ENCODE results near the gene RHBDF1.

RHBDF1 gene

DNA sequence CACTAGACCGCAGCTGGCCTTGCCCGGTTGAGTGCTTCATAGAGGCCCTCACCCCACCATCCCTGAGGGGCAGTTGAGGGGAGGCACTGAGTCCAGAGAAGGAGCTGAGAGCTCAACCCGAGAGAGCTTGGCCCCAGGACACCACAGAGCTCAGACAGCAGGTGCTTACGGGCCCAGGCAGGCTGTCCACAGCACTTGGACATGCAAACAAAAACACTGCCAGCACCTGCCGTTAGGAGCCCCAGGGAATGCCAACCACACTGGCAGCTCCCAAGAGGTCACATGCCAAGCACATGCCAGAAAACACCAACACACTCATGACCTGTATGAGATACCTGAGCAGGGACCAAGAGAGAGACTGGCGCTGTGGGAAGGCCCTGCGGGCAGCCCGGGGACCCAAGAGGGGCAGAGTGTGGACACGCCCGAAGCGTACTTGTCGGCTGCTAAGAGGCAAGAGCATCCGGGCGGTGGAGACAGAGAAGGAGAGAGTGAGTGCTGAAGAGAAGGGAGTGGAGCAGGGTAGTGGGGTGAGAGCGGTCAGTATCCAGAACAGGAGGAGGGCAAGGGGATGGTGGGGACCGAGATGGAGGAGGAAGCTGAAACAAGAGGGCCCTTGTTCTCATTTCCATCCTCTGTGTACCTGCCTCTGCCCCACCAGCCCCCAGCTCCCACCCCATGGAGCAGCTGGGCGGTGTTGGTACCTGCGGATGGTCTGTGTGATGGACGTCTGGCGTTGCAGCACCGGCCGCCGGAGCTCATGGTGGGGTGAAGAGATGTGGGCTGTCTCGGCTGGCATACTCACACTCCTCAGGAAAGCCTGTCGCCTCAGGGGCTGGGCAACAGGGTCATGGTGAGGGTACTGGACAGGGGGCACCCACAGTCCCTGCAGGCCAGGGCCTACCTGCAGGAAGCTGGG is 8.2 kb downstream of the RHBDF1 start:
- no peak overlapping the region for H3K4me3 ChIP-seq (ENCODE audit: low read depth, low read length)
- in situ Hi-C loops (cut with HindIII; ENCODE audit: low sequenced_read_pairs) = no loop called here
- no peak for DNase-seq (ENCODE audit: low read depth, low spot score)
- TF ChIP-seq, protein P1, sequence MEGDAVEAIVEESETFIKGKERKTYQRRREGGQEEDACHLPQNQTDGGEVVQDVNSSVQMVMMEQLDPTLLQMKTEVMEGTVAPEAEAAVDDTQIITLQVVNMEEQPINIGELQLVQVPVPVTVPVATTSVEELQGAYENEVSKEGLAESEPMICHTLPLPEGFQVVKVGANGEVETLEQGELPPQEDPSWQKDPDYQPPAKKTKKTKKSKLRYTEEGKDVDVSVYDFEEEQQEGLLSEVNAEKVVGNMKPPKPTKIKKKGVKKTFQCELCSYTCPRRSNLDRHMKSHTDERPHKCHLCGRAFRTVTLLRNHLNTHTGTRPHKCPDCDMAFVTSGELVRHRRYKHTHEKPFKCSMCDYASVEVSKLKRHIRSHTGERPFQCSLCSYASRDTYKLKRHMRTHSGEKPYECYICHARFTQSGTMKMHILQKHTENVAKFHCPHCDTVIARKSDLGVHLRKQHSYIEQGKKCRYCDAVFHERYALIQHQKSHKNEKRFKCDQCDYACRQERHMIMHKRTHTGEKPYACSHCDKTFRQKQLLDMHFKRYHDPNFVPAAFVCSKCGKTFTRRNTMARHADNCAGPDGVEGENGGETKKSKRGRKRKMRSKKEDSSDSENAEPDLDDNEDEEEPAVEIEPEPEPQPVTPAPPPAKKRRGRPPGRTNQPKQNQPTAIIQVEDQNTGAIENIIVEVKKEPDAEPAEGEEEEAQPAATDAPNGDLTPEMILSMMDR (IDR thresholded peaks at IDR 0.05; ENCODE audit: low read depth, low read length) = no peak

DNA sequence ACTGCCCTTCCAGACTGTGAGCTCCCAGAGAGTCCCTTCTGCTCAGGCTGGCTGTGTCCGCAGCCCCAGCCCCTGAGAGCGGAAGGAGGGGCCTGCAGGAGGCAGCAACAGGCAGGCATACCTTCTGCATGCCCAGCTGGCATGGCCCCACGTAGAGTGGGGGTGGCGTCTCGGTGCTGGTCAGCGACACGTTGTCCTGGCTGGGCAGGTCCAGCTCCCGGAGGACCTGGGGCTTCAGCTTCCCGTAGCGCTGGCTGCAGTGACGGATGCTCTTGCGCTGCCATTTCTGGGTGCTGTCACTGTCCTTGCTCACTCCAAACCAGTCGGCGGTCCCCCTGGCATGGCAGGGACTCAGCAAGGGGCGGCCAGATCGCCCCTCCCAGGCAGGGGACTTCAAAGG is 9.0 kb downstream of the RHBDF1 start:
- no peak overlapping the region for H3K4me3 ChIP-seq (ENCODE audit: low read depth, low read length)
- DNase-seq (ENCODE audit: low read depth, low spot score) = no peak
- in situ Hi-C loops (cut with HindIII; ENCODE audit: low sequenced_read_pairs) = no loop called here
- TF ChIP-seq, protein P1 (IDR thresholded peaks at IDR 0.05; ENCODE audit: low read depth, low read length) = no peak

DNA sequence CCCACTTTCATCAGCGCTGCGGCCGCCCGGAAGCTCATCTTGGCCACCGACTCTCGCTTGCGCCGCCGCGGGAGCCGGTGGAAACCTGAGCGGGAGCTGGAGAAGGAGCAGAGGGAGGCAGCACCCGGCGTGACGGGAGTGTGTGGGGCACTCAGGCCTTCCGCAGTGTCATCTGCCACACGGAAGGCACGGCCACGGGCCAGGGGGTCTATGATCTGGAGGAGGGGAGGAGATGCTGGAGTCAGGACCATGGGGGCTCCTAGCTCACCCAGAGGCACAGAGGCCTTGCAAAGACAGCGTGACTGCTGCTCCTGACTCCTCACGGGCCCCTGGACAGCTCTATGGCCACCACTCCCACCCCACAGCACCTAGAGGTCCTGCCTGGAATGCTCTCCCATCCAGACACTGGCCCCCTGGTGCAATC is 9.5 kb downstream of the RHBDF1 start:
- TF ChIP-seq, protein P1 (IDR thresholded peaks at IDR 0.05; ENCODE audit: low read depth, low read length) = no peak
- DNase-seq (ENCODE audit: low read depth, low spot score) = no peak
- no peak overlapping the region for H3K4me3 ChIP-seq (ENCODE audit: low read depth, low read length)
- in situ Hi-C loops (cut with HindIII; ENCODE audit: low sequenced_read_pairs) = no loop called here

DNA sequence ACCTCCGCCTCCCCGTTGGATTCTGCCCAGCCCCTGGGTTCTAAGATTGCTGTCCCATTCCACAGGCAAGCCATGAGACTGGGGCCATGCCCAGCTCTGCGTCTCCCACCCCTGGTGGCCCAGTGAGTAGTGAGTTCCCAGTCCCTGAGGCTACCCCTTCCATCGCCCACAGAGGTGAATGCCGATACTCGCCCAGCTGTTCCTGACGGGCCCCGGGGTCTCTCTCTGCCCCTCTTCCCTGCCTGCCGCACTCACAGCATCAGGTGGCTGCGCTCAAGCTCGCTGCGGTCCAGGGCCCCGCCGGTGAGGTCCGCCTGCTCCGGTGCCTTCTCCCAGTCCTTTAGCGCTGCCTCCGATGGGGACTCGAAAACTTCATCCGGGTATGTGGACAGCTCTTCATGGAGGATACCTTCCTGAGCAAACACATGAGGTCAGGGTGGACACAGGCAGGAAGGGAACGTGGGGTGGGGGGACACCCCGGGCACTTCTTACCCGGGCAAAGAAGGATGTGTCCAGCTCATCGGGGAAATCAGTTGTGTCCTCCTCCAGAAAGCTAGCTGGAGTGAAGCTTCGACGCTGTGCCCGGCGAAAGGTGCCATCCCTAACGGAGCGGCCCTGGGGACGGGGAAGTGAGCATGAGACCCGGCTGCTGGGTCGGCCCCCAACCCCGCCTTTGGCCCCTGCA is 10.0 kb downstream of the RHBDF1 start:
- TF ChIP-seq, protein P1 (IDR thresholded peaks at IDR 0.05; ENCODE audit: low read depth, low read length) = no peak
- no peak for DNase-seq (ENCODE audit: low read depth, low spot score)
- in situ Hi-C loops (cut with HindIII; ENCODE audit: low sequenced_read_pairs) = no loop called here
- no peak overlapping the region for H3K4me3 ChIP-seq (ENCODE audit: low read depth, low read length)

DNA sequence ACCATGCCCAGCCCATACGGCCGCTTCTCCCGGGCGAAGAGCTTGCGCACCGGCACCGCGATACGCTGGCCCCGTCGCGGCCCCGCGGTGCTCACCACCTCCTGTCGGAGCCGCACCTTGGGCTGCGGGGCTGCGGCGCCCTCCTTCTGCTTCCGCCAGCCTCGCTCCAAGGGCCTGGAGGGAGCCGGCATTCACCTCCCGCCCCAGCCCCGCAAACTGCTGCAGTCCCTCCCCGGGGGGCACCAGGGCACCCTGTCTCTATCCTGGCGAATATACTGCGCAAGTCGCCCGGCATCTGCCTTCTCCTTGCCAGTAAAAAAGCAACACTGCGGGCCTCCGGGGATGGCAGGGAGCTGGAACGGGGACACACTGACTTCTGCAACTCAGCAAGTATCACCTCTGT is 10.6 kb downstream of the RHBDF1 start:
- no peak overlapping the region for H3K4me3 ChIP-seq (ENCODE audit: low read depth, low read length)
- in situ Hi-C loops (cut with HindIII; ENCODE audit: low sequenced_read_pairs) = no loop called here
- no peak for DNase-seq (ENCODE audit: low read depth, low spot score)
- TF ChIP-seq, protein P1 (IDR thresholded peaks at IDR 0.05; ENCODE audit: low read depth, low read length) = no peak

DNA sequence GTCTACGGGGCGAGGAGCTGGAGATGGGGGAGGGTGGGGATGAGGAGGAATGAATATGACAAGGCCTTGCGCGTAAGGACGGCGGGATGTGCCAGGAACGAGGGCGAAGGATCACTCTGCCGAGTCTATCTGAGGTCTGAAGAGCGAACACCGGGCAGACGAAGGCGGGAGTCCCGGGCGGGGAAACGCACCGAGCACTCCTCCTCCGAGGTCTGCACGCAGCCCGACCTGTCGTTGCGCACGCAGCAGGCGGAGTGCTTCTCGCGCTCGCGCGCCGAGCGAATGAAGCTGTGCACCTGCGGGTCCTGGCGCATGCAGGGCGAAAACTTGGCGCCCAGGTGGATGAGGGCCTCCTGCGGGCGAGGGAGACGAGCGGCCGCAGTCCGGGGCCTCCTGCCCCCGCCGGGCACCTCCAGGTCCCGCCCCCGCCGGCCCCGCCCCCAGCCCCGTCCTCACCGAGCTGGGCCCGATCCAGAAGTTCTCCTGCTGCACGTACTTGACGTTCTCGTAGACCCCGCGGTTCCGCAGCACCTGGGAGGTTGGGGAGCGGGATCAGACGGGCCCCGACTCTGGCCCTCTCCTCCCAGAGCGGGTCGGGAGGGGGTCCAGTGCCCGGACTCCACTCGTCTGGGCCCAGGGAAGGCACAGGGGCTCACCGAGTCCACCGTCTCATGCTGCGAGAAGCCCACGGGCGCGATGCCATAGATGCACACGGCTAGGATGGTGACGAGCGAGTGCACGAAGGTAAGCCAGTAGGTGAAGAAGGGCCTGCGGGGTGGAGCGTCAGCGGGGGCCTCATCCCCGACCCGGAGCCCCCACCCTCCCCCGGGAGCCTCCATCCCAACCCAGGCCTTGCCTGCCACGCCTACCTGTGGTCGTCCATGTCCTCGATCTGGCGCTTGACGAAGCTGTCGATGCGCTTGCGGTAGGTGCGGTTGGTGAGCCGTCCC is 11.2 kb downstream of the RHBDF1 start:
- no peak overlapping the region for H3K4me3 ChIP-seq (ENCODE audit: low read depth, low read length)
- DNase-seq (ENCODE audit: low read depth, low spot score) = no peak
- in situ Hi-C loops (cut with HindIII; ENCODE audit: low sequenced_read_pairs) = no loop called here
- TF ChIP-seq, protein P1 (IDR thresholded peaks at IDR 0.05; ENCODE audit: low read depth, low read length) = no peak
